ENCODE data around the gene PGF. TPM values are rescaled to one million over a fixed set of nuclear protein-coding genes. Genes with fewer than 3 reads are reported as not detected.
"Not testable (repeated sequence)": the region's sequence is repeated elsewhere in the genome, so short reads cannot be mapped to it uniquely, and the experiment has no call there.

The PGF gene
- total RNA-seq, 2 experiments from 2014 or later, result 0.21 TPM; not detected in 1

DNA sequence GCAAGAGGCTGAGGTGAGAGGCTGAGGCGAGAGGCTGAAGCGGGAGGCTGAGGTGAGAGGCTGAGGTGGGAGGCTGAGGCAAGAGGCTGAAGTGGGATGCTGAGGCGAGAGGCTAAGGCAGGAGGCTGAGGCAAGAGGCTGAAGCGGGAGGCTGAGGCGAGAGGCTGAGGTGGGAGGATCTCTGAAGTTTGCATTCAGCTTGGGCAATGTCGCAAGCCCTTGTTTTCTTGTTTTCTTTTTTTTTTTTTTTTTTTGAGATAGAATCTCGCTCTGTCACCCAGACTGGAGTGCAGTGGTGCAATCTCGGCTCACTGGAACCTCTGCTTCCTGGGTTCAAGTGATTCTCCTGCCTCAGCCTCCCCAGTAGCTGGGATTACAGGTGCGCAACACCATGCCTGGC is 23.7 kb downstream of the PGF start:
- H3K4me1 Mint-ChIP-seq, H3K27ac Mint-ChIP-seq, H3K9me3 Mint-ChIP-seq: not testable (repeated sequence)

DNA sequence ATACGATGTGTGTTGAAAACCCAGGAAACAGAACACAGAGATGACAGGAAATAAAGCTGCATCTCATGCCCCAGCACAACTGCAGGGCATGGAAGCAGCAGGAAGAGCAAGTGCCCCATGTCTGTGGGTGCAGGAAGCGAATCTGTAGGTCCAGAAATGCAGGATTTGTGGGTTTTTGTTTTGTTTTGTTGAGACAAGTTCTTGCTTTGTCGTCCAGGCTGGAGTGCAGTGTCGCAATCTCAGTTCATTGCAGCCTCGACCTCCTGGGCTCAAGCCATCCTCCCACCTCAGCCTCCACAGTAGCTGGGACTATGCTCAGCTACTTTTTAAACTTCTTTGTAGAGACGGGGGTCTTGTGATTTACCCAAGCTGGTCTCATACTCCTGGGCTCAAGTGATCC is 26.2 kb downstream of the PGF start:
- no peaks in the 10 kb centered on the region for H3K9me3 Mint-ChIP-seq
- DNase-seq, result no peak
- H3K27me3 Mint-ChIP-seq, result peaks cover 6% of the 10 kb centered on the region
- H3K36me3 Mint-ChIP-seq, result no peaks in the 10 kb centered on the region
- H3K27ac Mint-ChIP-seq, result no peak overlapping the region
- peaks cover 6% of the 10 kb centered on the region for H3K4me1 Mint-ChIP-seq
- H3K4me3 Mint-ChIP-seq, result no peak overlapping the region

More for the DNA sequence above, 23.7 kb downstream of the PGF start:
- not testable (repeated sequence) for H3K4me3 Mint-ChIP-seq, H3K27me3 Mint-ChIP-seq, H3K36me3 Mint-ChIP-seq, DNase-seq

DNA sequence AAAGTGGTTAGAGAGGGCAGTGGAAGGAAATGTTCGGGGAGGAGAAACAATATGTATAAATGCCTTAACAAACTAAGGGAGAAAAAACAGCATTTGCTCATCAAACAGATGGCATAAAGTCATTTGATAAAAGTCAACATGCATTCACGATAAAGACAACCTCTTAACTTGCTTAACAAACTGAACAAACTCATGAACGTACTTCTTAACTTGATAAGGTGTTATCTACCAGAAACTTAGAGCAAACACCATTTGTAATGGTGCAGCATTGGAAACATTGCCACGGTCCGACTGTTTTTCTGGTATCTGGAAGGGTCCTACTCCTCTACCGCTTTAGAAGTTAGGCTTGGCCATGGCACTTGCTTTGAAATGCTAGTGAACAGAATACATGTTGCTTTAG is 28.2 kb downstream of the PGF start:
- DNase-seq, result no peak
- peaks cover under 1% of the 10 kb centered on the region for H3K27me3 Mint-ChIP-seq
- H3K4me3 Mint-ChIP-seq, result no peak overlapping the region
- H3K36me3 Mint-ChIP-seq, result no peaks in the 10 kb centered on the region
- H3K9me3 Mint-ChIP-seq, result no peaks in the 10 kb centered on the region
- H3K4me1 Mint-ChIP-seq, result peaks cover 5% of the 10 kb centered on the region
- H3K27ac Mint-ChIP-seq, result no peak overlapping the region

DNA sequence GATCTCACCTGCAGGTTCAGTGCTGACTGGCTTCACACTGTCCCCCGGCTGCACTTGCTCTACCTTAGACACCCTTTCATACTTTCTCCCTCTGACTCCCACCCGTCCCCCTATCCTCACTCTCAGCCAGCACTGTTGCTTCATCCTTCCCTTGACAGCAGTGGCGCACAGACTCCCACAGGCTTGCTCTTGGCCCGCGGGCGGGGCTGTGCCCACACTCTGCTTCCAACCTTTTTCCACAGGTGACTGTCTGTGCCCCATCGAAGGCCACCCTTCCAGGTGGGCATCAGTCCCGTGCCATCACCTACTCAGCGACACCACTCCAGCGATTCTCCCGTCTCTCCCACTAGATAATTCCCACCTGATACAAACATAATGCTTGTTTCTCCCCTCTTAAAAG is 31.3 kb downstream of the PGF start:
- no peak for DNase-seq
- no peaks in the 10 kb centered on the region for H3K27me3 Mint-ChIP-seq
- H3K4me3 Mint-ChIP-seq, result peak overlapping the region; percentile 12
- peaks cover 4% of the 10 kb centered on the region for H3K4me1 Mint-ChIP-seq
- H3K9me3 Mint-ChIP-seq, result no peaks in the 10 kb centered on the region
- no peak overlapping the region for H3K27ac Mint-ChIP-seq
- no peaks in the 10 kb centered on the region for H3K36me3 Mint-ChIP-seq

DNA sequence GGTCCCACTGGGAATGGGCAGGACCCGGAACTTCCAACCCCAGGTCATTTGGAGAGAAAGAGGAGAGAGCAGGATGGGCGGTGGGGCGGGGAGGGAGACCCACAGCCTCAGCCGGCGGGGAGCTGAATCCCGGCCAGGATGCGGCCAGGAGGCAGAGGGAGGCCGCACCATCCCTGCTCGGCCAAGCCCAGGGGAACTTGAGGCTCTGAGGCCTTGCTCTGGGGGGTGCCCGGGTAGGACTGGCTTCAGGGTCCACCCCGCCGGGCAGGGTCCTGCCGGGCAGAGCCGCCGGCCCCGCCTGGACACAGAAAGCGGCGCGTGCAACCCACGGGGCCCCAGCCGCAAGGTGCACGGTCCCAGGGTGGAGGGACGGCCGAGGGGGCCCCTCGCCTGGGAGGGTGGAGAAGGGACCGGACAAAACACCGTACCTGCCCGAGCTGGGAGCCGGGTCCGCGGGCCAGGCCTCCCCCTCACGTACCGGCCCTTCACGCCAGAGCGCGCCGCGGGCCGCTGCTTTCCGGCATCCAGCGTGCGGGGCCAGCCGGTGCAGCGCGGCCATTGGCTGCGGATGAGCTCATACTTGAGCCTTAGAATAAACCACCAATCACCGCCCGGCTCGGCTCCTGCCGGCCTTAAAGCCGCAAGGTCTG is 32.5 kb downstream of the PGF start, which contains the start of gene RPS6KL1:
TSS of gene RPS6KL1 (minus strand) at position 509 of the 650 bp plus-strand sequence. CDS start 1,719 bp downstream, outside the sequence.
- no peak within 1 kb of the TSS for H3K27ac Mint-ChIP-seq
- H3K9me3 Mint-ChIP-seq, result no peaks in the 10 kb centered on the region

DNA sequence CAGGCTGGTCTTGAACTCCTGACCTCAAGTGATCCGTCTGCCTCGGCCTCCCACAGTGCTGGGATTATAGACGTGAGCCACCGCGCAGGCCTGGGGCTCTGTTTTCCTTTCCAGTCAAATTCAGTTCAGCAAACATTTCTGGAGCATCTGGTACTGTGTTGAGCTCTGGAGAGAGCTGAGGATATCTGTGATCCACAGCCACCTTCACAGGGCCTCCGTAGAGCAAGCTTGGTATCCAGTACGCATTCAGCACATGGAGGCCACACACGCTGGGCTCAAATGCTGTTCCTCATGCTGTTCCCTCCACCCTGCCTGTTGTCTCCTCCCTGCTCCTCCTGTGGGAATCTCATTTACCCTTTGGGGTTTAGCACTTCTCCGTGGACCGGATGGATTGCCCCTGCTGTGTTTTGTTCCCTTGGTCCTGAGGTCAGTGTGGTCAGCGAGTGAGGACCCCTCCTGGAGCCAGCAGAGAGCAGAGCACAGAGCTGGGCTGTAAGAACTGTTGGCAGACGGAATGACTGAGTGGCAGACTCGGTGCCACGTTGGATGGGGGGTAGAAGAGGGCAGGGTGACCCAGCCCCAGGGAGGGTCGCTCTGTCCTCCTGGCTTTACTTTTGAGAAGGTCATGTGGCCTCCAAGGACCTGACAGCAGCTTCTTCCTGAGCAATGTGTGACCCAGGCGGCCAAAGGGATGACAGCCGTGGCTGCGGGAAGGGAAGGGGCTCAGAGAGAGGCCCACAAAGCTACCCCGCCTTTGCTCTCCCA is 33.2 kb downstream of the PGF start:
- H3K27ac Mint-ChIP-seq, result no peak overlapping the region

More for the DNA sequence above, 32.5 kb downstream of the PGF start, which contains the start of gene RPS6KL1:
- Mint-ChIP-seq H3K36me3 (no peaks in the 10 kb centered on the region), H3K4me3 (peak within 1 kb of the TSS; percentile 81), H3K27me3 (no peaks in the 10 kb centered on the region), H3K4me1 (peaks cover 4% of the 10 kb centered on the region)
- DNase-seq, result peak; percentile 82

DNA sequence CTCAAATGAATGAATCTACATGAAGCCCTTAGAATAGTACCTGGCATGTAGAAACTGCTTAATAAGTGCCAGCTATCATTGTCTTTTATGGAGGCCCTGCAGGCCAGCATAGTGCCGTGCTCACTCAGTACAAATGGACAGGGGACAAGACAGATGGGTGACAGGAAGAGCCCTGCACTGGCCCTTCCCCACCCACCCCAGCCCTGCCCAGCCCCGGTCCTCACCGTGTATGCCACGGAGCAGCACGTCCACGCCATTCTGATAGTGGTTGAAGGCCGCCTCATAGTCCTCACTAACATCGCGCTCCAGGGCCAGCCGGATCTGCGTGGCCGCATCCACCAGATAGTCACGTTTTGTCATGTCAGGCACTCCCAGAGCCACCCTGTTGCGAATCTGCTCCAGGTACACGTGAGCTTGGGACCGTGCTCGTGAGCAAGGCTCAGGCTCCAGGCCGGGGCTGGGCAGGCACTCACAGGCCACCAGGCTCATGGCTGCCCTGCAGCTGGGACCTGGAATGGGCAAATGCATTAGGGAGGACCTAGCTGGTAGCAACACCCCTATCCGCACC is 34.3 kb downstream of the PGF start:
- H3K36me3 Mint-ChIP-seq, result no peaks in the 10 kb centered on the region
- no peaks in the 10 kb centered on the region for H3K9me3 Mint-ChIP-seq
- DNase-seq, result no peak
- H3K4me3 Mint-ChIP-seq, result no peak overlapping the region
- no peak overlapping the region for H3K27ac Mint-ChIP-seq
- peaks cover 4% of the 10 kb centered on the region for H3K4me1 Mint-ChIP-seq
- no peaks in the 10 kb centered on the region for H3K27me3 Mint-ChIP-seq

More for the DNA sequence above, 33.2 kb downstream of the PGF start:
- no peak for DNase-seq
- H3K4me1 Mint-ChIP-seq, result peaks cover 4% of the 10 kb centered on the region
- H3K9me3 Mint-ChIP-seq, result no peaks in the 10 kb centered on the region
- H3K36me3 Mint-ChIP-seq, result no peaks in the 10 kb centered on the region
- H3K27me3 Mint-ChIP-seq, result no peaks in the 10 kb centered on the region
- H3K4me3 Mint-ChIP-seq, result peak overlapping the region; percentile 81

DNA sequence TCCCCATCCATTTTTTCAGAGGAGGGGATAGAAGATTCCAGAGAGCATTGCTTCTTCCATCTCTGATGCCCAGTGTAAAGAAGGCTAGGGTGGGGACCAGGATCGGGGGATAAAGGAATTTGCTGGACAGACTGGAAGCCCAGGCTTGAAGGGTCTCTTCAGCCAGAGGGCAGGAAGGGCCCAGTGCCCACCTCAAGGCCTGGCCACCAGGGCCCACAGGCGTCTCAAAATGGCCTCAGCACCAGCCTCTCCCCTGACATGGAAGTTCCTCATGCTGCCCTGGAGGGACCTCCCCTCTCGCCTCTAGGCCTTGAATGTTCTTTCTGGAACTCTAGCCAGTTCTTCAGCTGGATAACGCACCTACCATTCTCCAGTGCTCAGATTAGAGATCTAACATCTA is 35.1 kb downstream of the PGF start:
- Mint-ChIP-seq H3K36me3 (no peaks in the 10 kb centered on the region), H3K27ac (no peak overlapping the region), H3K27me3 (no peaks in the 10 kb centered on the region), H3K4me1 (peaks cover 4% of the 10 kb centered on the region), H3K4me3 (no peak overlapping the region), H3K9me3 (no peaks in the 10 kb centered on the region)
- DNase-seq, result no peak

DNA sequence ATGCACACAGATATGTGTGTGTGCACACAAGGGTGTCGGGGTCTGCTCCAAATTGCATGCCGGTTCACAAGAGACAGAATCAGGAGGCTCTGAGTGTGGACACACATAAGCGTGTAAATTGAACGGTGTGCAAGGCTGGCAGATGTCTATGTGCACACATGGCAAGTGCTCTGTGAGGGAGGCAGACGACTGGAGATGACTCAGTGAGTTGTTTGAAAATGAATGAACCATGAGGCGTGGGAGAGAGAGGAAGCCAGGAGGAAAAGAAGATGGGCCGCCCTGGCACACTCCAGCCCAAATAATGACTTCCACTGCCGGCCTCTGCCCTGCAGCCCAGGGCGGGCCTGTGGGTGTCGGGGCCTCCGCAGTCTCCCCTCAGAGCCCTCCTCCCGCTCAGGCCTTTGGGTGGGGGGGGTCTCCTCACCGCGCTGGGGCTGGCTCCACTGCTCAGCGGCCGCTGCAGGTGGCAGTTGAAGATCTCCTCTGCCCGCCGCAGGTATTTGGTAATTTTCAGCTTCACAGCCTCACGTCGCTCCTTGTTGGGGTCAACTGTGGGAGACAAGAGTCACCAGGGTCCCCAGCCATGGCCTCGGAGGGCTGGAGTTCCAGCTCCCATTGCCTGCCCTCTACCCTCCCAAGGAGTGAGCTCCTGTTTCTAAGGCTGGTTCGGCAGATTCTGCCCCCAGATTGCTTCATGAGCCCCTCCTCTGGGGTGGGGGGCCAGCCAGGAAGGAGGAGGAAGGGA is 35.8 kb downstream of the PGF start:
- Mint-ChIP-seq H3K27me3 (no peaks in the 10 kb centered on the region), H3K4me3 (no peak overlapping the region), H3K36me3 (no peaks in the 10 kb centered on the region), H3K27ac (no peak overlapping the region), H3K4me1 (peaks cover 4% of the 10 kb centered on the region), H3K9me3 (no peaks in the 10 kb centered on the region)
- no peak for DNase-seq

DNA sequence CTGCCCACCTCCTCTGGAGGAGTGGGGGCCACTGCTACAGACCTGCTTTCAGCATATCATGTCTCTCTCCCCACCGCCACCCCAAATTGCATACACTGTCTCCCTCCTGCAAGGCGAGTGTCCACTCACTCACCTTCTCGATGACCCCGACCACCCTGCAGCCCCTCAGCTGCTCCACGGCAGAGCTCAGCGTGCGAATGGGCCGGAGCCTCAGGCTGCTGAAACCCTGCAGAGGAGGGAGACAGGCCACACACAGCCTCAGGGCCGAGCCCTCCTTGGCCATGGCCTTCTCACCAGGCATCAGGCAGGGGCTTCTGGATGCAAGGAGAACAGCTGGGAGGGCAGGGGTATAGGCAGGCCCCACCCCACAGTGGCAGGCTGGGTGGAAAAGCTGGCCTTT is 37.0 kb downstream of the PGF start:
- Mint-ChIP-seq H3K4me1 (peaks cover under 1% of the 10 kb centered on the region), H3K4me3 (no peak overlapping the region), H3K27ac (no peak overlapping the region), H3K9me3 (no peaks in the 10 kb centered on the region), H3K27me3 (no peaks in the 10 kb centered on the region), H3K36me3 (no peaks in the 10 kb centered on the region)
- no peak for DNase-seq

DNA sequence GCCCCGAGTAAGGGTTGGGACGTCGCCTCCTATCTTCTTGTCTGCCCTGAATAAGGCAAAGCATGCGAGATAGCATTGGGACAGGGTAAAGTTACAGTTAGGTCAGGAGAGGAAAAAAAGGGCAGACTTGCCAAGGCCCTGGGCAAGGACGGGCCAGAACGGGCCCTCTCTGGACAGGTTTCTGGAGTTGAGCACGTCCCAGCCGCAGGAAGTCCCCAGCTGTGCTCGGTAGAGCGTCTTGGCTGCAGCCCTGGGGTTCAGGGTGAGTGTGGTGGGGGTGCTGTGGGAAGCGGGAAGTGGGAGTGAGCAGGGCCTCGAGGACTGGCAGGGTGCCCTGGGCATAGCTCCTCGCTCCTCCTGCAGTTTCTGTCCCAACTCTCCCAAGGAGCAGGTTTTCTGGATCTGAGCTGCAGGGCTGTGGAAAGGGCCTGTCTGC is 37.7 kb downstream of the PGF start:
- DNase-seq, result no peak

DNA sequence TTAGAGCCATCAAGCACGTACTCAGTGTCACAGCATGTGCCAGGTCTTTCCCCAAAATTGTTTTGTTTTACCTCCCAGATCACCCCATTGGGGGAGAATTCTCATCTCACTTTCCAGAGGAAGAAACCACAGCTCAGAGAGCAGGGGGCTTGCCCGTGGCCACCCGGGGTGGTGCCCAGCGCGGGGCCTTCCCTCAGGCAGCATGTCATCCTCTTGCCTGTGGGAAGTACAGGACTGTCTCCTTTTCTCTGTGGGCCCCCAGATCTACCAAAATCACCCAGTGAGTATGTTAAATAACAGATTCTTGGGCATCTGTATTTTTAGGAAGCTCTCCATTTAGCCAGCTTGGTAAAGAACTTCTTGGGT is 38.2 kb downstream of the PGF start:
- H3K9me3 Mint-ChIP-seq, result no peaks in the 10 kb centered on the region

More for the DNA sequence above, 37.7 kb downstream of the PGF start:
- Mint-ChIP-seq H3K4me1 (no peaks in the 10 kb centered on the region), H3K9me3 (no peaks in the 10 kb centered on the region), H3K4me3 (no peak overlapping the region), H3K36me3 (no peaks in the 10 kb centered on the region), H3K27me3 (no peaks in the 10 kb centered on the region), H3K27ac (no peak overlapping the region)

DNA sequence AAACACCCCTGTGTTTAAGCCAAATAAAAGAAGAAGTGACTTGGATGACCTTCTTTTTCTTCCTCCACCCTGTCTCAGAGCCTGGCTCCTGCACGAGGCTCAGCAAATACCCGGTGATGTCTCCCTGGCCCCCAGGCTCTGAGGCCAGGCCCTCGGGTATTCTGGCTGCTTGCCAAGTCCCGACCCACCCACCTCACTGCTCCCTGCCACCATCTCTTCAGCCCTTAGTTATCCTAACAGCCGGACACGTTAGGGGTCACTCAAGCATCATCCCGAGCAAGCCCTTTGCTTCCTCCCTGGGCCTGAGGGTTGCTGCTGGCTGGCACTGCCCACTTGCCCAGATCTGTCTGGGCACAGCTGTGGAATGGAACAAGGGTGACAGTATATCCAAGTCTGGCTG is 39.6 kb downstream of the PGF start:
- no peaks in the 10 kb centered on the region for H3K4me1 Mint-ChIP-seq
- no peak overlapping the region for H3K27ac Mint-ChIP-seq
- DNase-seq, result no peak
- H3K9me3 Mint-ChIP-seq, result no peaks in the 10 kb centered on the region
- H3K27me3 Mint-ChIP-seq, result no peaks in the 10 kb centered on the region
- no peak overlapping the region for H3K4me3 Mint-ChIP-seq
- H3K36me3 Mint-ChIP-seq, result no peaks in the 10 kb centered on the region

More for the DNA sequence above, 38.2 kb downstream of the PGF start:
- no peak for DNase-seq
- no peaks in the 10 kb centered on the region for H3K4me1 Mint-ChIP-seq
- H3K27ac Mint-ChIP-seq, result no peak overlapping the region
- no peak overlapping the region for H3K4me3 Mint-ChIP-seq
- H3K27me3 Mint-ChIP-seq, result no peaks in the 10 kb centered on the region
- H3K36me3 Mint-ChIP-seq, result no peaks in the 10 kb centered on the region

DNA sequence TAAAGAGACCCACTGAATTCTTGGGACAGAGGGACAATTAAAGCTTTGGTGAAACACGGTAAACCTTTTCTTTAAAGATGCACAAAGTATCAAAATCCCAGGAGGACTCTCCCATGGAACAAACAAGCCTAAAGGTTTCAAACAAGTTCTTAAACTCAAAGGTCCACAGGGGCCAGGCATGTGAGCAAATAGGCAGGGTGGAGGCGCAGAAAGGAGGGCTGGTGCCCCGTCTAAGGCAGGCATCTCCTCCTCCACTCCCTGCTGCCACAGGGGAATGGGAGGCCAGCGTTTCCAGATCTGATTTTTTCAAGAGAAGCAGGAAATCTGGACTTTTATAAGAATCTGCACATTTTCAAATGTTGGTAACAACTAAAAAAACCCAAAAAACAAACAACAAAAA is 40.0 kb downstream of the PGF start:
- Mint-ChIP-seq H3K27me3 (no peaks in the 10 kb centered on the region), H3K9me3 (no peaks in the 10 kb centered on the region), H3K4me1 (no peaks in the 10 kb centered on the region), H3K27ac (no peak overlapping the region), H3K36me3 (no peaks in the 10 kb centered on the region), H3K4me3 (no peak overlapping the region)
- no peak for DNase-seq

DNA sequence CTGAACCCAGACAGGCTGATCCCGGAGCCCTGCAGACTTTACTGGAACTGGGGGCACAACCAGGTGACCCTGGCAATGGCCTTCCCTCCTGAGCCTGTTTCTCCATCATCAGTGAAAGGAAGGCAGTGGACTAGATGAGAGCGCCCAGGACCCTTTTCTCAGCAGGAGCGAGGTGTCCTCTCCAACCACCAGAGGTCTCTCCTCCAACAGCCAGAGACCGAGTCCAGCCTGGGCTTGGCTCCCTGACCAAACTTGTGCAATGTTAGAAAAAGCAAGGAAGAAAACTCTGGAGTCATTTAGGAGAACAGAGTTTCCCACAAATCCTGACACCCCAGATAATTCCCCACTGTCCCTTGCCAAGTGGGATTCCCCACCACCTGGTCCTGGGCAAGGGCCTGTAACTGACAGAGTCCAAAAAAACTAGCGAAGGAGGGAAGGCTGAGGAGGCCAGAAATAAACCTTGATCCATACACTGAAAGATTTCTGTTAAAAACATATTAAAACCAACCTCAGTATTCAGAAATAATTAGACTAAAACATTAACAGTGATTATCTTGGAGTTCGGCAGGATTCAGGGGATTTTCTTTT is 41.3 kb downstream of the PGF start:
- no peaks in the 10 kb centered on the region for H3K36me3 Mint-ChIP-seq
- no peaks in the 10 kb centered on the region for H3K27me3 Mint-ChIP-seq
- H3K4me1 Mint-ChIP-seq, result no peaks in the 10 kb centered on the region
- no peak overlapping the region for H3K27ac Mint-ChIP-seq
- no peaks in the 10 kb centered on the region for H3K9me3 Mint-ChIP-seq
- no peak overlapping the region for H3K4me3 Mint-ChIP-seq
- no peak for DNase-seq
